HepG2 (cell line): ENCODE measurements around the gene CKAP2. TPM values are rescaled to one million over a fixed set of nuclear protein-coding genes. Genes with fewer than 3 reads are reported as not detected.

Experiments used
- ATAC-seq: fragments of 200-7000 bp; cut with Tn5 transposase; 3 replicates; pipeline ENCODE4 v1.9.1; 2020; ENCODE audit warnings: mild to moderate bottlenecking, moderate library complexity
- BruUV-seq: library from RNA; stranded (reverse); fragments of 400-500 nt; replicated peaks from 2 replicates; lab custom pipeline; 2021; lab: Mats Ljungman, UMichigan
- CTCF ChIA-PET: fragments of 300-600 bp; formaldehyde crosslinking; extraction: SDS; loops from one replicate; lab custom pipeline; 2021; ENCODE audit warnings: low total read pairs, inconsistent platforms, low intra/inter-chr PET ratio; lab: Yijun Ruan, JAX
- POLR2A ChIA-PET: fragments of 350-600 bp; sonication (Branson Sonifier 250); formaldehyde crosslinking; loops from one replicate; lab custom pipeline; 2020; ENCODE audit warnings: antibody characterized with exemption, inconsistent platforms; lab: Yijun Ruan, JAX
- DNase-seq: peaks from one replicate; pipeline ENCODE4 v3.0.0-alpha.2; 2015; ENCODE audit warnings: low spot score
- FAIRE-seq: peaks from 3 replicates; lab custom pipeline; 2011; peaks lifted over from hg19 to GRCh38; lab: Jason Lieb, UNC
- H2AFZ ChIP-seq: one replicate; pipeline ENCODE4 v1.6.1; 2011; ENCODE audit warnings: low read length, inconsistent platforms
- H3K27ac ChIP-seq: fragments of 300-600 bp; 3 replicates; pipeline ENCODE4 v1.8.0; 2011; ENCODE audit warnings: mixed run types, mild to moderate bottlenecking, mixed read lengths, low read length, inconsistent platforms; ENCODE audit not compliant: insufficient read depth; ENCODE audit errors: extremely low read length
- H3K27me3 ChIP-seq, 2 experiments: fragments of 200-600 bp in 1 of 2; 2 replicates in 1 of 2; 3 replicates in 1 of 2; pipeline versions ENCODE4 v1.6.0 to v1.8.0; 2011; ENCODE audit warnings: low read length in 2 of 2, mild to moderate bottlenecking in 2 of 2, moderate library complexity in 2 of 2, inconsistent platforms in 1 of 2; ENCODE audit not compliant: insufficient read depth in 2 of 2, control insufficient read depth in 1 of 2
- H3K36me3 ChIP-seq, 2 experiments: fragments of 200-600 bp in 1 of 2; replicated peaks in 1 of 2; 2 replicates in 1 of 2; 3 replicates in 1 of 2; pipeline versions ENCODE4 v1.5.1 to v1.8.0; 2011; ENCODE audit warnings: low read length in 2 of 2, inconsistent platforms in 1 of 2; ENCODE audit not compliant: insufficient read depth in 2 of 2, control insufficient read depth in 1 of 2
- H3K4me1 ChIP-seq: 2 replicates; pipeline ENCODE4 v1.5.1; 2012; ENCODE audit warnings: low read length, inconsistent platforms; ENCODE audit not compliant: insufficient read depth
- H3K4me2 ChIP-seq: 2 replicates; pipeline ENCODE4 v1.6.0; 2011; ENCODE audit warnings: low read depth, low read length, inconsistent platforms
- H3K4me3 ChIP-seq, 3 experiments: fragments of 200-600 bp in 1 of 3; sonication (generic), shearing (Covaris generic) in 1 of 3; replicated peaks in 1 of 3; 2 replicates each; pipeline ENCODE4 v1.5.1; 2011 to 2016; ENCODE audit warnings: low read length in 3 of 3, inconsistent platforms in 2 of 3, low read depth in 2 of 3, mild to moderate bottlenecking in 2 of 3, control low read depth in 1 of 3, mixed read lengths in 1 of 3; ENCODE audit not compliant: insufficient read depth in 1 of 3
- H3K79me2 ChIP-seq: one replicate; pipeline ENCODE4 v1.6.1; 2011; ENCODE audit warnings: low read length, inconsistent platforms; ENCODE audit not compliant: insufficient read depth
- H3K9ac ChIP-seq: 2 replicates; pipeline ENCODE4 v1.6.0; 2011; ENCODE audit warnings: mild to moderate bottlenecking, low read depth, low read length, inconsistent platforms; ENCODE audit not compliant: insufficient read depth
- H3K9me3 ChIP-seq: 2 replicates; pipeline ENCODE4 v1.5.1; 2012; ENCODE audit warnings: mild to moderate bottlenecking, low read length
- H4K20me1 ChIP-seq: 2 replicates; pipeline ENCODE4 v1.6.0; 2011; ENCODE audit warnings: inconsistent platforms, mild to moderate bottlenecking, low read length, moderate library complexity; ENCODE audit not compliant: insufficient read depth
- FOXA1 ChIP-seq, 2 experiments: fragments of 450-650 bp in 1 of 2; sonication (generic) in 1 of 2; formaldehyde crosslinking in 1 of 2; IDR thresholded peaks; 2 replicates each; pipeline versions ENCODE4 v1.4.0 to v1.6.1; 2016 to 2020; ENCODE audit warnings: missing genetic modification reagents in 1 of 2
- KMT2B ChIP-seq: IDR thresholded peaks from 2 replicates; pipeline ENCODE4 v1.6.1; 2016; ENCODE audit warnings: missing genetic modification reagents, missing compliant biosample characterization
- MATR3 ChIP-seq: sonication (generic); formaldehyde crosslinking; IDR thresholded peaks from 2 replicates; pipeline ENCODE4 v1.4.0; 2020; ENCODE audit warnings: missing genetic modification reagents
- MXD4 ChIP-seq: IDR thresholded peaks from 2 replicates; pipeline ENCODE4 v1.6.1; 2016; ENCODE audit warnings: mild to moderate bottlenecking, missing biosample characterization, missing genetic modification reagents
- PHF21A ChIP-seq: sonication (generic); formaldehyde crosslinking; IDR thresholded peaks from 2 replicates; pipeline ENCODE4 v1.5.0; 2020; ENCODE audit warnings: mild to moderate bottlenecking, missing genetic modification reagents
- SP140L ChIP-seq: sonication (generic); formaldehyde crosslinking; IDR thresholded peaks from 2 replicates; pipeline ENCODE4 v1.4.0; 2020; ENCODE audit warnings: missing genetic modification reagents, borderline replicate concordance
- TCF12 ChIP-seq, 2 experiments: fragments of 450-650 bp in 1 of 2; sonication (generic) in 1 of 2; formaldehyde crosslinking in 1 of 2; IDR thresholded peaks; 2 replicates each; pipeline versions ENCODE4 v1.6.1 to v1.8.0; 2017 to 2022; ENCODE audit warnings: antibody characterized with exemption in 1 of 2, mild to moderate bottlenecking in 1 of 2, missing genetic modification reagents in 1 of 2, moderate library complexity in 1 of 2
- ZNF331 ChIP-seq: sonication (generic); formaldehyde crosslinking; IDR thresholded peaks from 2 replicates; pipeline ENCODE4 v1.4.0; 2020; ENCODE audit warnings: missing genetic modification reagents
- ZNF792 ChIP-seq: IDR thresholded peaks from 2 replicates; pipeline ENCODE4 v1.6.1; 2016
- ZSCAN29 ChIP-seq: sonication (generic); formaldehyde crosslinking; conservative IDR thresholded peaks from 2 replicates; pipeline ENCODE4 v1.4.0; 2020; ENCODE audit warnings: mild to moderate bottlenecking, missing genetic modification reagents
- WGBS: methylation state at CpG from one replicate; pipeline ENCODE4 v1.1.6; 2017; ENCODE audit warnings: low lambda C conversion rate; 5-methylcytosine and 5-hydroxymethylcytosine counted together
- in situ Hi-C: cut with HindIII; loops from 2 replicates; pipeline ENCODE4 v1.10.0; 2017; ENCODE audit warnings: low pct_unique_long_range_greater_than_20kb; ENCODE audit not compliant: extremely low pct_ligation_motif_present
- intact Hi-C: fragments of 100-400 bp; cut with micrococcal nuclease; formaldehyde crosslinking; loops from one replicate; pipeline ENCODE4 v1.10.0; 2022; ENCODE audit not compliant: unreplicated experiment
- polyA plus RNA-seq, 8 experiments: library from polyadenylated mRNA; depleted of rRNA in 3 of 8; stranded (reverse) in 7 of 8; unstranded in 1 of 8; fragments of >200 nt; fragmentation: Illumina TruSeq in 4 of 8; extraction: Trizol in 4 of 8; gene quantifications; 2 replicates each; pipeline versions ENCODE4 v1.2.1 to v1.2.3, GENCODE V29; 2011 to 2016; ENCODE audit warnings: low read depth in 4 of 8, missing spikeins in 1 of 8, mixed read lengths in 1 of 8; ENCODE audit not compliant: insufficient read depth in 1 of 8
- total RNA-seq, 5 experiments: library from RNA; depleted of rRNA; stranded (reverse); fragments of >200 nt; fragmentation: Illumina TruSeq; extraction: Trizol; gene quantifications; 2 replicates each; pipeline ENCODE4 v1.2.3, GENCODE V29; 2016; ENCODE audit warnings: low read depth in 1 of 5
- TF ChIP-seq, protein P1 (sequence below): sonication (generic); formaldehyde crosslinking; IDR thresholded peaks from 2 replicates; pipeline ENCODE4 v1.4.0; 2020; ENCODE audit warnings: missing genetic modification reagents
- TF ChIP-seq, protein P2 (sequence below): sonication (generic); formaldehyde crosslinking; IDR thresholded peaks from 2 replicates; pipeline ENCODE4 v1.4.0; 2020; ENCODE audit warnings: missing genetic modification reagents, borderline replicate concordance

The CKAP2 gene
- total and polyA plus RNA-seq, 2 of the 13 experiments (the other 11 are each of a cell fraction or from before 2014, with no cell fraction given) = 6.7 to 40.3 TPM

DNA sequence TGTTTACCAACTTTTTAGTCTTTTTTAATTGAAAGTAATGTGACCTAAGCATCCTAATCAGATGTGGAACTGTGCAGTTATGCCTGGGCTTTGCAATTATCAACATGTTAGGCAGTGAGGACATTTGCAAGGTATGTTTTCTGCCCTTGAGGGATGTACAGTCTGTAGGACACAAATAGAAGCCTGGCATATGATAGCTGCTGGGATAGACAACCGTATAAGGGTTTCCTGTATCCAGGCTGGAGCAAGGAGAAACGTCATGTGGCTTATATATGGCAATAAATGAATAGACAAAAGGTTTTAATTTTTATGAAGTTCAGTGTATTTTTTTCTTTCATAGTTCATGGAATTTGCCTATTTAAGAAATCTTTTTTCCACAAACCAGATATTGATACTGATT is 2.8 kb upstream of the CKAP2 start (continued):
- TF ChIP-seq ZNF792 (CRISPR knock-in tag) (no peak), ZSCAN29 (CRISPR knock-in tag) (no peak), TCF12 (IDR thresholded peaks at IDR 0.05) (no peak), TCF12 (CRISPR knock-in tag; IDR thresholded peaks at IDR 0.05) (no peak), MATR3 (CRISPR knock-in tag) (no peak)
- TF ChIP-seq, all 625 proteins: peak for 0

DNA sequence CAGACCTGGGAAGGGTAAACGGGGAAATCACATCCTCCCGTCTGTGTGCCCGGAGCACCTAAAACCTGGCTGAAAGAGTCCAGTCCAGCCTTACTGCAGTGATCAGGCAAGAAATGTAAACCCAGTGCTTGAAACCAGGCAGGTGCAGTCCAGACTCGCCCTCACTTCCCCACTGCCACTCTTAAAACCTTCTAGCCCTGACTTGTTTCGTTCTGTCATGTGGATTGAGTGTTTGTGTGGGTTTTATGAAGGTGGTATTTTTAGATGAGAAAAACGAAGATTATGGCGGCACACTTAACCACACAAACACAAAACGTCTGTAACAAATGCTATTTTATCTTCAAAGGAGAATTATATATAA is 839 bp upstream of the CKAP2 start:
- POLR2A ChIA-PET = no interaction called here
- peak overlapping the region; percentile 91 for H3K4me2 ChIP-seq
- CTCF ChIA-PET = no interaction called here
- ATAC-seq = peak; percentile 6; the same call in 1 of the 3 replicates
- in situ Hi-C loops = loop anchor here (10.0 to 25.0 kb wide), 2 partner anchors 110 to 442 kb away; partner anchors contain the start of genes ALG11, ATP7B and UTP14C
- H3K4me3 ChIP-seq = peak overlapping the region; percentile 59 to 86 (median 65)
- TF ChIP-seq MXD4 (CRISPR knock-in tag) (peak; percentile 14; the same call in 1 of the 2 replicates), SP140L (CRISPR knock-in tag) (no peak), ZNF331 (CRISPR knock-in tag) (0 out of 2 replicates have a peak, but pooled peaks have one; percentile 9), PHF21A (no peak), KMT2B (CRISPR knock-in tag) (peak; percentile 9; the same call in 1 of the 2 replicates), FOXA1 (IDR thresholded peaks at IDR 0.05) (no peak), FOXA1 (CRISPR knock-in tag; IDR thresholded peaks at IDR 0.05) (0 out of 2 replicates have a peak, but pooled peaks have one; percentile 7)
- TF ChIP-seq, protein P1, sequence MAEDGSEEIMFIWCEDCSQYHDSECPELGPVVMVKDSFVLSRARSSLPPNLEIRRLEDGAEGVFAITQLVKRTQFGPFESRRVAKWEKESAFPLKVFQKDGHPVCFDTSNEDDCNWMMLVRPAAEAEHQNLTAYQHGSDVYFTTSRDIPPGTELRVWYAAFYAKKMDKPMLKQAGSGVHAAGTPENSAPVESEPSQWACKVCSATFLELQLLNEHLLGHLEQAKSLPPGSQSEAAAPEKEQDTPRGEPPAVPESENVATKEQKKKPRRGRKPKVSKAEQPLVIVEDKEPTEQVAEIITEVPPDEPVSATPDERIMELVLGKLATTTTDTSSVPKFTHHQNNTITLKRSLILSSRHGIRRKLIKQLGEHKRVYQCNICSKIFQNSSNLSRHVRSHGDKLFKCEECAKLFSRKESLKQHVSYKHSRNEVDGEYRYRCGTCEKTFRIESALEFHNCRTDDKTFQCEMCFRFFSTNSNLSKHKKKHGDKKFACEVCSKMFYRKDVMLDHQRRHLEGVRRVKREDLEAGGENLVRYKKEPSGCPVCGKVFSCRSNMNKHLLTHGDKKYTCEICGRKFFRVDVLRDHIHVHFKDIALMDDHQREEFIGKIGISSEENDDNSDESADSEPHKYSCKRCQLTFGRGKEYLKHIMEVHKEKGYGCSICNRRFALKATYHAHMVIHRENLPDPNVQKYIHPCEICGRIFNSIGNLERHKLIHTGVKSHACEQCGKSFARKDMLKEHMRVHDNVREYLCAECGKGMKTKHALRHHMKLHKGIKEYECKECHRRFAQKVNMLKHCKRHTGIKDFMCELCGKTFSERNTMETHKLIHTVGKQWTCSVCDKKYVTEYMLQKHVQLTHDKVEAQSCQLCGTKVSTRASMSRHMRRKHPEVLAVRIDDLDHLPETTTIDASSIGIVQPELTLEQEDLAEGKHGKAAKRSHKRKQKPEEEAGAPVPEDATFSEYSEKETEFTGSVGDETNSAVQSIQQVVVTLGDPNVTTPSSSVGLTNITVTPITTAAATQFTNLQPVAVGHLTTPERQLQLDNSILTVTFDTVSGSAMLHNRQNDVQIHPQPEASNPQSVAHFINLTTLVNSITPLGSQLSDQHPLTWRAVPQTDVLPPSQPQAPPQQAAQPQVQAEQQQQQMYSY (CRISPR knock-in tag) = peak; percentile 95
- TF ChIP-seq, protein P2, sequence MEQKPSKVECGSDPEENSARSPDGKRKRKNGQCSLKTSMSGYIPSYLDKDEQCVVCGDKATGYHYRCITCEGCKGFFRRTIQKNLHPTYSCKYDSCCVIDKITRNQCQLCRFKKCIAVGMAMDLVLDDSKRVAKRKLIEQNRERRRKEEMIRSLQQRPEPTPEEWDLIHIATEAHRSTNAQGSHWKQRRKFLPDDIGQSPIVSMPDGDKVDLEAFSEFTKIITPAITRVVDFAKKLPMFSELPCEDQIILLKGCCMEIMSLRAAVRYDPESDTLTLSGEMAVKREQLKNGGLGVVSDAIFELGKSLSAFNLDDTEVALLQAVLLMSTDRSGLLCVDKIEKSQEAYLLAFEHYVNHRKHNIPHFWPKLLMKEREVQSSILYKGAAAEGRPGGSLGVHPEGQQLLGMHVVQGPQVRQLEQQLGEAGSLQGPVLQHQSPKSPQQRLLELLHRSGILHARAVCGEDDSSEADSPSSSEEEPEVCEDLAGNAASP (CRISPR knock-in tag) = 0 out of 2 replicates have a peak, but pooled peaks have one; percentile 19
- TF ChIP-seq, all 625 proteins: peak for 6
- peak overlapping the region; percentile 89 for H3K27ac ChIP-seq
- intact Hi-C loops = loop anchor here (10.0 kb wide), 1 partner anchor 200 kb away; the partner anchor contains the start of gene SUGT1
- H3K79me2 ChIP-seq = peaks cover 33% of the 10 kb centered on the region
- H3K4me1 ChIP-seq = peaks cover 44% of the 10 kb centered on the region
- peak overlapping the region; percentile 82 for H3K9ac ChIP-seq
- WGBS = 3% methylated on average over 8 of the region's 8 CpGs
- FAIRE-seq = no peak
- peaks cover 0 to 7% of the 10 kb centered on the region in 2 experiments; a peak in 3 of 5 replicates for H3K36me3 ChIP-seq
- peak overlapping the region; percentile 75 for H2AFZ ChIP-seq
- no peaks in the 10 kb centered on the region for H3K9me3 ChIP-seq
- no peaks in the 10 kb centered on the region; a peak in 1 of 5 replicates for H3K27me3 ChIP-seq
- no peak for DNase-seq
- no TSS peak for BruUV-seq
- no peaks in the 10 kb centered on the region for H4K20me1 ChIP-seq
